OCI-LY7 (cell line): Measurements from ENCODE around the gene AGRN.

ENCODE experiments used
- CTCF ChIP-seq: fragments of 200-600 bp; sonication (generic); conservative IDR thresholded peaks from 2 replicates; pipeline ENCODE4 v1.5.1; 2014; ENCODE audit warnings: mild to moderate bottlenecking, antibody characterized with exemption, low read length, moderate library complexity, mixed read lengths
- EZH2phosphoT487 ChIP-seq: fragments of 200-600 bp; sonication (generic); IDR thresholded peaks from 2 replicates; pipeline ENCODE4 v1.6.1; 2018; ENCODE audit warnings: low read depth, borderline replicate concordance, mild to moderate bottlenecking, mixed run types, antibody characterized with exemption, low read length, moderate library complexity, mixed read lengths

DNA sequence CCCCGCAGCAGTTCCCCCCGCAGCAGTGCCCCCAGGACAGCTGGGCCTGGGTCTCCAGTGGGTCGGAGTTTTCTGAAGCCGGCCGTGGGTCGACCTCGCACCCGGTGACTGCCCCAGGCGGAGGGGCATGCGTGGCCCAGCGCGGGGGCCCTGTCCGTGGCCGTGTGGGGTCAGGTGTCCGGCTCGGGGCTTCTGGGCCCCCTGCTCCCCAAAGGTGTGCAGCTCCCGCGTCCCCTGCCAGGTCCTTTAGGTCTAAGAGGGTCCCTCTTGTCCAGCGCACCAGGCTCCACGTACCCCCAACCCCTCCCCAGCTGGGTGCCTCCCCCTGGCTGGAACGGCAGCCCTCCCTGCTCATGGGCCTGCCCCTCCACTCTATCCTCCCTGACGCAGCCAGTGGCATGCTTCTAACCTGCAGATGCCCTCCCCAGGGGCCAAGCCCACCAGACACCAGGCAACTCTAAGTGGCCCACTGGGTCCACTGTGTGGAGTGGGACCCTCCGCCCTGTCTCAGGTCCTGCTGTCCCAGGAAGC is 14.1 kb upstream of the AGRN start:
- TF ChIP-seq CTCF: no peak
- TF ChIP-seq EZH2phosphoT487: no peak
